ENCODE measurements around the gene NMUR2. TPM values are rescaled to one million over a fixed set of nuclear protein-coding genes. Genes with fewer than 3 reads are reported as not detected.

NMUR2 gene
- total RNA-seq, 2 donors from 2014 or later, result not detected

GRCh38 chr5:152372875-152373274 lies 32.2 kb downstream of the NMUR2 start:
- Histone ChIP-seq H3K27me3 (no peaks in the 10 kb centered on the region), H3K4me1 (no peaks in the 10 kb centered on the region), H3K27ac (no peak overlapping the region), H3K4me3 (no peak overlapping the region), H3K9ac (ENCODE audit: low read depth in 2 of 2, low read length in 2 of 2) (no peak overlapping the region), H3K36me3 (no peaks in the 10 kb centered on the region), H3K9me3 (no peaks in the 10 kb centered on the region)
- no peak for TF ChIP-seq CTCF (IDR thresholded peaks at IDR 0.05)
- no peak for DNase-seq
- intact Hi-C loops (cut with DNase I), result no loop called here

- H3K4me3 ChIP-seq, result no peak overlapping the region
- H3K9ac ChIP-seq (ENCODE audit: low read depth in 2 of 2, low read length in 2 of 2), result no peak overlapping the region
- TF ChIP-seq CTCF (IDR thresholded peaks at IDR 0.05), result no peak
- H3K9me3 ChIP-seq, result no peaks in the 10 kb centered on the region
- intact Hi-C loops (cut with DNase I), result no loop called here
- no peaks in the 10 kb centered on the region for H3K4me1 ChIP-seq
- no peak overlapping the region for H3K27ac ChIP-seq
- no peaks in the 10 kb centered on the region for H3K36me3 ChIP-seq
- no peaks in the 10 kb centered on the region for H3K27me3 ChIP-seq
- no peak for DNase-seq
Measured at GRCh38 chr5:152369298-152369697, 35.8 kb downstream of the NMUR2 start.

DNA sequence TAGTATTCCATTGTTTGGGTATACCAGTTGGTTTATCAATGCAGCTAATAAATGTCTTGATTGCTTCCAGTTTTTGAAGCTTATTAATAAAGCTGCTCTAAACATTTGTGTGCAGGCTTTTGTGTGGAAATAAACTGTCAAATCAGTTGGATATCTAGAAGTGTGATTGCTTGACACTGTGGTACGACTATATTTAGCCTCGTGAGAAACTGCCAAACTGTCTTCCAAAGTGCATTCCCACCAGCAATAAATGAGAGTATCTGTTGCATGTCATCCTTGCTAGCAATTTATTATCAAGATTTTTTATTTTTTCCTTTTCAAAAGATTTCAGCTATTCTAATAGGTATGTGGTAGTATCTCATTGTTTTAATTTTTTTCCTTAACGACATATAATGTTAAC lies 37.5 kb downstream of the NMUR2 start:
- Histone ChIP-seq H3K9ac (ENCODE audit: low read depth in 2 of 2, low read length in 2 of 2) (no peak overlapping the region), H3K27ac (no peak overlapping the region), H3K4me3 (no peak overlapping the region), H3K36me3 (no peaks in the 10 kb centered on the region), H3K27me3 (no peaks in the 10 kb centered on the region), H3K4me1 (no peaks in the 10 kb centered on the region), H3K9me3 (no peaks in the 10 kb centered on the region)
- intact Hi-C loops (cut with DNase I), result no loop called here
- TF ChIP-seq CTCF (IDR thresholded peaks at IDR 0.05), result no peak
- DNase-seq, result no peak

- no peak overlapping the region for H3K4me3 ChIP-seq
- TF ChIP-seq CTCF (IDR thresholded peaks at IDR 0.05), result no peak
- H3K27ac ChIP-seq, result no peak overlapping the region
- DNase-seq, result no peak
- intact Hi-C loops (cut with DNase I), result no loop called here
- no peak overlapping the region for H3K9ac ChIP-seq (ENCODE audit: low read depth in 2 of 2, low read length in 2 of 2)
- H3K36me3 ChIP-seq, result no peaks in the 10 kb centered on the region
- H3K27me3 ChIP-seq, result no peaks in the 10 kb centered on the region
- H3K4me1 ChIP-seq, result no peaks in the 10 kb centered on the region
- no peaks in the 10 kb centered on the region for H3K9me3 ChIP-seq
Measured at GRCh38 chr5:152366716-152367115, 38.4 kb downstream of the NMUR2 start.

DNA sequence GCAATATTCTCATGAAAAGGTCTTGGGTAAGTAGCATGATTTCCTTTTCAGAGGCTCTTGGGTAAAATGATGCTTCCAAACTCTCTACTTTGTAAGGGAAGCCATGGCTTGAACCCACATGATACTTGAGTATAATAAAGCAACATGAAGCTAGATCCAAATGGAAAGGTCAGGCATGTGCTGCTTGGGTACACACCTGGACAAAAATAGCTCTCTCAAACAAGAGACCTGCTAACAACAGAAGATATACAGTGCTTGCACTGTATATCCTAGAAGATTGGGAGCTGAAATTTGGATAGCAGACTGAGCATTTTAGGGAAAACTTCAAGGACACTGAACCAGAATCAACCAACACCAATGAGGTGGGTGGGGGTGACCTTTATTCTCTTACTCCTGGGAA lies 40.2 kb downstream of the NMUR2 start:
- Histone ChIP-seq H3K27me3 (no peaks in the 10 kb centered on the region), H3K9me3 (no peaks in the 10 kb centered on the region), H3K36me3 (no peaks in the 10 kb centered on the region), H3K4me1 (no peaks in the 10 kb centered on the region), H3K9ac (ENCODE audit: low read depth in 2 of 2, low read length in 2 of 2) (no peak overlapping the region), H3K27ac (no peak overlapping the region), H3K4me3 (no peak overlapping the region)
- intact Hi-C loops (cut with DNase I), result no loop called here
- TF ChIP-seq CTCF (IDR thresholded peaks at IDR 0.05), result no peak
- DNase-seq, result no peak

- no peak for DNase-seq
- Histone ChIP-seq H3K4me1 (no peaks in the 10 kb centered on the region), H3K27me3 (no peaks in the 10 kb centered on the region), H3K27ac (no peak overlapping the region), H3K36me3 (no peaks in the 10 kb centered on the region), H3K4me3 (no peak overlapping the region), H3K9ac (ENCODE audit: low read depth in 2 of 2, low read length in 2 of 2) (no peak overlapping the region), H3K9me3 (no peaks in the 10 kb centered on the region)
- intact Hi-C loops (cut with DNase I), result no loop called here
- TF ChIP-seq CTCF (IDR thresholded peaks at IDR 0.05), result no peak
Measured at GRCh38 chr5:152364172-152364571, 40.9 kb downstream of the NMUR2 start.

Data from colonic mucosa (tissue), 4 donors.